BJ (cell line): ENCODE measurements around the gene SELE. TPM values are rescaled to one million over a fixed set of nuclear protein-coding genes. Genes with fewer than 3 reads are reported as not detected.

Experiments used
- CTCF ChIA-PET: fragments of 350-600 bp; formaldehyde crosslinking; extraction: SDS; loops from one replicate; lab custom pipeline; 2021; ENCODE audit warnings: antibody characterized with exemption, inconsistent platforms; lab: Yijun Ruan, JAX
- POLR2A ChIA-PET: fragments of 300-600 bp; sonication (Branson Sonifier 250); formaldehyde crosslinking; extraction: SDS; loops from one replicate; lab custom pipeline; 2021; ENCODE audit warnings: antibody characterized with exemption; lab: Charles Lee
- DNase-seq: peaks from one replicate; pipeline ENCODE4 v3.0.0-alpha.2; 2011; ENCODE audit warnings: low read depth
- H3K27me3 ChIP-seq: 2 replicates; pipeline ENCODE4 v1.6.0; 2011; ENCODE audit warnings: low read length; ENCODE audit not compliant: control insufficient read depth, insufficient read depth
- H3K36me3 ChIP-seq: 2 replicates; pipeline ENCODE4 v1.5.1; 2011; ENCODE audit warnings: low read length; ENCODE audit not compliant: control insufficient read depth, insufficient read depth
- H3K4me3 ChIP-seq: 2 replicates; pipeline ENCODE4 v1.5.1; 2011; ENCODE audit warnings: low read depth, mild to moderate bottlenecking, control low read depth, low read length
- polyA plus RNA-seq: library from polyadenylated mRNA; depleted of rRNA; stranded (reverse); fragments of >200 nt; gene quantifications from 2 replicates; pipeline ENCODE4 v1.2.3, GENCODE V29; 2011
- TF ChIP-seq, protein P1 (sequence below): IDR thresholded peaks from 2 replicates; pipeline ENCODE4 v1.5.1; 2011; ENCODE audit warnings: low read depth, mild to moderate bottlenecking, control low read depth, inconsistent platforms, low read length, moderate library complexity; ENCODE audit not compliant: insufficient read depth

SELE gene
- polyA plus RNA-seq, 1 experiment: not detected

DNA sequence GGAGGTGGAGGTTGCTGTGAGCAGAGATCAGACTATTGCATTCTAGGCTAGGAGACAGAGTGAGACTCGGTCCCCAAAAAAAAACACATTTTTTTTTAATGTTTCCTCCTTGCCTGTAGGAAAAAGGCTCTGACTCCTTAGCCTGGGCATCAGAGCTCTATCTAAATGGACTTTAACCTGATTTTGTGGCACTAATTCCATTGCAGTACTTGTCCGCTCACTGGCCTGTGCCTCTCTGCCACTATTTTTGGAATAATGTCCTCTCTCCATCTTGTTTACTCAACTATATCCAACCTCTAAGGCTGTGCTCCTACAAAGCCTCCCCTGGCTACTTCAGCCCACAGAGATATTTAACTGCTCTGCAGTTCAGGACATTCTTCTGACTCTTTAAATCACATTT lies 34.3 kb upstream of the SELE start:
- no peaks in the 10 kb centered on the region for H3K27me3 ChIP-seq
- ChIA-PET CTCF (no interaction called here), POLR2A (no interaction called here)
- H3K4me3 ChIP-seq: no peak overlapping the region
- H3K36me3 ChIP-seq: no peaks in the 10 kb centered on the region
- TF ChIP-seq, protein P1, sequence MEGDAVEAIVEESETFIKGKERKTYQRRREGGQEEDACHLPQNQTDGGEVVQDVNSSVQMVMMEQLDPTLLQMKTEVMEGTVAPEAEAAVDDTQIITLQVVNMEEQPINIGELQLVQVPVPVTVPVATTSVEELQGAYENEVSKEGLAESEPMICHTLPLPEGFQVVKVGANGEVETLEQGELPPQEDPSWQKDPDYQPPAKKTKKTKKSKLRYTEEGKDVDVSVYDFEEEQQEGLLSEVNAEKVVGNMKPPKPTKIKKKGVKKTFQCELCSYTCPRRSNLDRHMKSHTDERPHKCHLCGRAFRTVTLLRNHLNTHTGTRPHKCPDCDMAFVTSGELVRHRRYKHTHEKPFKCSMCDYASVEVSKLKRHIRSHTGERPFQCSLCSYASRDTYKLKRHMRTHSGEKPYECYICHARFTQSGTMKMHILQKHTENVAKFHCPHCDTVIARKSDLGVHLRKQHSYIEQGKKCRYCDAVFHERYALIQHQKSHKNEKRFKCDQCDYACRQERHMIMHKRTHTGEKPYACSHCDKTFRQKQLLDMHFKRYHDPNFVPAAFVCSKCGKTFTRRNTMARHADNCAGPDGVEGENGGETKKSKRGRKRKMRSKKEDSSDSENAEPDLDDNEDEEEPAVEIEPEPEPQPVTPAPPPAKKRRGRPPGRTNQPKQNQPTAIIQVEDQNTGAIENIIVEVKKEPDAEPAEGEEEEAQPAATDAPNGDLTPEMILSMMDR: no peak
- no peak for DNase-seq

DNA sequence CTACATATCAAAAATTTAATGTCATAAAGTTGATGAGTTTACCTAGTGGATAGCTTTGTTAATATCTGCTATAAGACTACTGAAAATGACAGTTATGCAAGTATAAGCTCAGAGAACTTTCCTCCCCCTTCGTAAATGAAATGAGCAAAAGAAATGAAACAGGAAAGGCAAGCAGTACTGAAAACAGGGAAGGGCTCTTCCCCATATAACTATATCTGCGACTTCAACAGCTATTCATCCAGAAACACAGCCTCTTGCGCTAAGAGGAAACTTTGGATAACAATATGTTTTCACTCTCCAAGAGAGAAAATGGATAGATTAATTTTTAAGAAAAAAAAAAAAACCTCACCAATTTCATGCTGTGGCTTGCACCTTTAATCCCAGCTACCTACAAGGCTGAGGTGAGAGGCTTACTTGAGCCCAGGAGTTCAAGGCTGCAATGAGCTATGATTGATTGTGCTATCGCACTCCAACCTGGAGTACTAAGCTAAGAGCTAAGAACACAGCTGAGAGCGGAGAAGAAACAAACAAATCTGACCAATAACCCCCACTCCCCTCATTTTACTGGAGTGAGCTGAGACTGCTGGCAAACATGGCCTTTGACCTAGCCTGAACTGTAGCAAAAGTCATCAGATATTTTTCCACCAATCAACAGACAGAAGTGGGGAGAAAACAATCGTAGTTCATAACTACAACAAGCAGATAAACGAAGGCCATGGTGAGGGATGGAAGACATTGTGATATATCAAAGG lies 31.9 kb upstream of the SELE start:
- no peak for DNase-seq
- no peaks in the 10 kb centered on the region for H3K27me3 ChIP-seq
- POLR2A ChIA-PET: no interaction called here
- H3K36me3 ChIP-seq: no peaks in the 10 kb centered on the region
- TF ChIP-seq, protein P1: no peak
- no peak overlapping the region for H3K4me3 ChIP-seq
- CTCF ChIA-PET: interaction anchor here (1.3 kb wide), 1 partner anchor 11 kb away, joined by 3 read pairs; no protein-coding TSS in a partner anchor

DNA sequence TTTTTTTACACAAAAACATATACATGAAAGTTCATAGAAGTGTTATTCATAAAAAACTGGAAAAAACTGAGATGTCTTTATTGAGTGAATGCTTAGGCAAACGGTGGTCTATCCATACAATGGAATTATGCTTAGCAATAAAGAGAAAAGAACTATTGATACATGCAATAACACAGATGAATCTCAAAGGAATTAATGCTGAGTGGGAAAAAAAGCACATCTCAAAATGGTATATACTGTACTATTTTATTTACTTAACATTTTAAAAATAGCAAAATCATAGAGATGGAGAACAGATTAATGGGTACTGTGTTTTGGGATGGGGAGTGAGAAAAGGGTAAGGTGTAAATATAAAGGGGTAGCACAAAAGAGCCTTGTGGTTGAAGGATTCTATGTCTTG lies 31.0 kb upstream of the SELE start:
- TF ChIP-seq, protein P1: no peak
- Histone ChIP-seq H3K27me3 (no peaks in the 10 kb centered on the region), H3K36me3 (no peaks in the 10 kb centered on the region), H3K4me3 (no peak overlapping the region)
- ChIA-PET CTCF (interaction anchor here (0.7 kb wide), 1 partner anchor 80 kb away, joined by 3 read pairs; no protein-coding TSS in a partner anchor), POLR2A (no interaction called here)
- no peak for DNase-seq

GRCh38 chr1:169762699-169763098 lies 28.8 kb upstream of the SELE start:
- no peaks in the 10 kb centered on the region for H3K36me3 ChIP-seq
- CTCF ChIA-PET: no interaction called here
- POLR2A ChIA-PET: no interaction called here
- TF ChIP-seq, protein P1: no peak
- H3K4me3 ChIP-seq: no peak overlapping the region
- no peaks in the 10 kb centered on the region for H3K27me3 ChIP-seq
- DNase-seq: no peak

DNA sequence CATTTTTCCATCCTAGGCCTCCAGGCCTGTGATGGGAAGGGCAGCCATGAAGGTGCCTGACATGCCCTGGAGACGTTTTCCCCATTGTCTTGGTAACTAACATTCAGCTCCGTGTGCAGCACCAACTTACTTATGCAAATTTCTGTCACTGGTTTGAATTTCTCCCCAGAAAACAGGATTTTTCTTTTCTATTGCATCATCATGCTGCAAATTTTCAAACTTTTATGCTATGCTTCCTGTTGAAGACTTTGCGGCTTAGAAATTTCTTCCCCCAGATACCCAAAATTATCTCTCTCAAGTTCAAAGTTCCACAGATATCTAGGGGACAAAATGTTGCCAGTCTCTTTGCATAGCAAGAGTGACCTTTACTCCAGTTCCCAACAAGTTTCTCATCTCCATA lies 25.2 kb upstream of the SELE start:
- H3K27me3 ChIP-seq: no peaks in the 10 kb centered on the region
- ChIA-PET POLR2A (no interaction called here), CTCF (no interaction called here)
- no peak overlapping the region for H3K4me3 ChIP-seq
- DNase-seq: no peak
- TF ChIP-seq, protein P1: no peak
- no peaks in the 10 kb centered on the region for H3K36me3 ChIP-seq
